GM21423 (cell line): ENCODE measurements around the gene FRY.

Experiments
- ATAC-seq: cut with Tn5 transposase; IDR thresholded peaks from one replicate; pipeline ENCODE4 v1.9.1; 2021; ENCODE audit warnings: mild to moderate bottlenecking, moderate library complexity; ENCODE audit not compliant: unreplicated experiment

The FRY gene

GRCh38 chr13:32165796-32166195, 134.2 kb downstream of the FRY start:
- ATAC-seq: no peak

GRCh38 chr13:32168131-32168530, 136.6 kb downstream of the FRY start:
- ATAC-seq: no peak

GRCh38 chr13:32170841-32171240, 139.3 kb downstream of the FRY start:
- ATAC-seq: no peak

- no peak for ATAC-seq
Observed at GRCh38 chr13:32173881-32174280, 142.3 kb downstream of the FRY start.

GRCh38 chr13:32174366-32174765, 142.8 kb downstream of the FRY start:
- ATAC-seq: no peak

- no peak for ATAC-seq
Observed at GRCh38 chr13:32175307-32175706, 143.7 kb downstream of the FRY start.

GRCh38 chr13:32175943-32176342, 144.4 kb downstream of the FRY start:
- ATAC-seq: no peak

GRCh38 chr13:32176696-32177095, 145.1 kb downstream of the FRY start:
- no peak for ATAC-seq

- ATAC-seq: no peak
Observed at GRCh38 chr13:32178763-32179162, 147.2 kb downstream of the FRY start.

GRCh38 chr13:32179708-32180107, 148.1 kb downstream of the FRY start:
- ATAC-seq: no peak

GRCh38 chr13:32187651-32188050, 156.1 kb downstream of the FRY start:
- ATAC-seq: no peak

GRCh38 chr13:32191452-32191998, 160.0 kb downstream of the FRY start:
- ATAC-seq: no peak

- ATAC-seq: no peak
Observed at GRCh38 chr13:32195713-32196112, 164.1 kb downstream of the FRY start.

- ATAC-seq: no peak
Observed at GRCh38 chr13:32199168-32199567, 167.6 kb downstream of the FRY start.

- no peak for ATAC-seq
Observed at GRCh38 chr13:32200741-32201140, 169.2 kb downstream of the FRY start.

GRCh38 chr13:32201809-32202208, 170.2 kb downstream of the FRY start:
- ATAC-seq: no peak

- no peak for ATAC-seq
Observed at GRCh38 chr13:32202268-32202667, 170.7 kb downstream of the FRY start.

- no peak for ATAC-seq
Observed at GRCh38 chr13:32203221-32203620, 171.6 kb downstream of the FRY start.

GRCh38 chr13:32203736-32204135, 172.2 kb downstream of the FRY start:
- ATAC-seq: no peak

- no peak for ATAC-seq
Observed at GRCh38 chr13:32205431-32206096, 174.0 kb downstream of the FRY start.

- no peak for ATAC-seq
Observed at GRCh38 chr13:32206097-32206740, 174.6 kb downstream of the FRY start.

- no peak for ATAC-seq
Observed at GRCh38 chr13:32208860-32209259, 177.3 kb downstream of the FRY start.
